Raji (cell line): ENCODE data around the gene AKIP1.

Source experiments
- POLR2A ChIP-seq: IDR thresholded peaks from 2 replicates; pipeline ENCODE4 v1.6.1; 2011; ENCODE audit warnings: low read depth, low read length, control low read depth; ENCODE audit not compliant: insufficient read depth

The AKIP1 gene

DNA sequence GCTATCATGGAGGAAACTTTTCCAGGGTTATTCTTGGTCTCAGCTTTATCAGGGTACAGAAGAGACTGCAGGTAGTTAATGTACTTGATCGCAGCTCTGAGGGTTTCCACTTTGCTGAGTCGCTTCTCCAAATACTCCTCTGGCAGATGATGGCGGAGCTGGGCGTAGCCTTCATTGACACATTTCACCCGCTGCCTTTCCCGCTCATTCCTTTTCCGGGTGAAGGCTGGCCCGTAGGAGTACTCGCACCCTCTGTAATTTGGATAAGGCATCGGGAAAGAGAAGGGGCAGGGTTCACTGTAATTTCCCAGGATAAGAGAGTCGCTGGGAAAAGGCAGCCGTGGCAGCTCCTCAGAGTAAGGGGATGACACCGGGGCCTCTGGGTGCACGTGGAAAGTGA lies 26.7 kb downstream of the AKIP1 start:
- no peak for TF ChIP-seq POLR2A

DNA sequence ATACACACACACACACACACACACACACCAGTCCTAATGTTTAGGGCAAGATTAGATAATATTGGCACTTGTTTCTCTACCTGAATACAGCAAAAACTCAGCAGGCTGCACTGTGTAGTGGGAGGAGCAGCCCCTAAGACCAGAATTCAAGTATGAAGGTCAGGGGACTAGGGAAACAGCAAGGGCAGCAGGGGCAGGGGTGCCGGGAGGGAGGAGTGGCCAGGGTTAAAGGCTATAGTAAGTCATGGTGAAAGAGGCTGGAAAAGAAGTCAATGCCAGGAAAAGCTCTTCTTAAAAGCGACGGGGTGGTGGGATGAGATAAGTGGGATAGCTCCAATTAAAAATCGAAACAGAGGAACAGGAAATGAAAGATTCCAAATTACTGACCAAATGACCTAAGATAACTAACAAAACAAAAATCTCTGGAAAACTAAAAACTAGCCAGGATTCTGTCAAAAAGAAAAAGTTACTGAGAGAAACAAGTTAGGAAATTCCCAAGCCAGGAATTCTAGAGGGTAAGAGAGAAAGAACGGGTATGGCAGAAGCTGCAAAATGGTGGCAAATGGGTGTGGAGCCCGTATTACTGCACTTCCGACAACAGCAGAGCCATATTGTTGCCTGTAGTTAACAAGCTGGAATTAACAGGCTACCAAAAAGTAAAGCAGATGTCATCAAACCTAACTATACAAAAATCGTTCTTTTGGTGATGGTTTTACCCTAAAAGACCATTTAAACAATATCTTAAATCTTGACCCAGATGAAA lies 30.5 kb downstream of the AKIP1 start:
- no peak for TF ChIP-seq POLR2A

DNA sequence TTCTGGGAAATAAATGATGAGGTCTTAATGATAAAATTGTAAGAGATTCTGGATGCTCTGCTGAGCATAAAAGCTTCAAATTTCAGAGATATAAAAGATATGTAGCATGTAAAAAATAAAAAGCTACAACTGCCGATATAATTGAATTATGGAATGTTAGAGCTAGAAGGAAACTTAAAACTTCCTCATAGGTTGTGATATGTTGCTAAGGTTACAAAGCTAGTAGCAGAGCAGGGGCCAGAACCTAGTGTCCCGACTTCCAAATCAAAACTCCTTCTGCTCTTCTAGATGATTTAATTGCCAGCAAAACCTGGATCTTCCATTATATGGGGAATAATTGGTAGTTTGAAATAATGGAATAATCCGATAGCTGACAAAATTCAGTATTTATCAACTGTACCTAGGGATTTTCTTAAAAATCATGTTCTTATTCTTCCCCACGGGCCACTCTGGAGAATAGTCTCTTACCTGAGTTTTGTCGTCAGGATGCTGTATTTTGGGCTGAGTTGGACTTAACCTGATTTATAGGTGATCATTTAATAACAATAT lies 31.6 kb downstream of the AKIP1 start, which contains the start of gene ASCL3:
Gene ASCL3 (minus strand): TSS at position 499 of the 549 bp plus-strand sequence. CDS start 4,855 bp downstream, outside the sequence.
- TF ChIP-seq POLR2A = no peak

DNA sequence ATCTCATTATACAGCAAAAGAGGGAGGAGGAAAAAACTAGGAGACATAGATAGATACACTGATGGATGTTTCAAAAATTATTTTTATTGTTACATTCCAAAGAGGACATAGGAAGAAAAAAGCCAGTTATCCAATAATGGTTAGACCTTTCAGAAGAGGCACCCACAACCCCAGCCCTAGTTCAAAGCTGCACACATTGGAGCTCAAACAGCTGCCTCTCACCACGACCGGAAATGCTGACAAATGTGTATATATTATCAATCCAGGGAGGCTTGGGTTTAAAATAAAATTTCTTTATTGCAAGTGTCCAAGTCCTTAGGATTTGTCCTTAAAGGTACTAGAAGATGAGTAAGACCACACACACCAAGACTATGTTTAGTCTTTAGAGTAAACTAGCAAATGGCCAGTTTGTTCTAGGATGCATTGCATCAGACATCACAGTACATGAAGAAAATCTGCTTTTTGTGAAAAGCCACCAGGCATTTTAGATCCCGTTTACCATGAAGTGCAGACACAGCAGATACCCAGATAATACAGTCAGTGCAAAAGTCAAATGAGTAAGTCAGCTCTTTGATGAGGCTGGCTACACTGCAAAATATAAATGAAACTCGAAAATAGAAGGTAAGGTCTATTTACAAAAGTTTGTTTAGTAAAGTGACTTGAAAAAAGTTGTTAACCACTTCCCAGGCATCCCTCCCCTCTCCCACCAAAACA lies 36.4 kb downstream of the AKIP1 start:
- no peak for TF ChIP-seq POLR2A

DNA sequence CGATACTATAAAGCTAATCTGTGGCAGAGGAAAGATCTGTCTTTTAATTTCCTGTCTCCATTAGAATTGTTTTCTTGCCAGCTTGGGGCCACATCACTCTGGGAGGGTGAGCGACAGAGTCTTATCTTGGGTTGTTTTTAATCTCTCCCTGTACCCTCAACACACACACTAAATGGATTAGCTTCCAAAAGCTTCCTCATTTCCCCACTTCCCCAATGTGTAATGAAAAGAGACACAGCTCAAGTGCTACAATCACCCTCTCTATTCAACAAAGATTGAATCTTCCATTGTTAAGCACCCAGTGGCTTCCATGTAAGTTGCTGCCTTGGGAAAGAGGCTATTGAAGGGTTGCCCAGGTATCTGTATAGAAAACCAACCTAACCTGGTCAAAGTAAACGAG lies 37.9 kb downstream of the AKIP1 start:
- TF ChIP-seq POLR2A = no peak

DNA sequence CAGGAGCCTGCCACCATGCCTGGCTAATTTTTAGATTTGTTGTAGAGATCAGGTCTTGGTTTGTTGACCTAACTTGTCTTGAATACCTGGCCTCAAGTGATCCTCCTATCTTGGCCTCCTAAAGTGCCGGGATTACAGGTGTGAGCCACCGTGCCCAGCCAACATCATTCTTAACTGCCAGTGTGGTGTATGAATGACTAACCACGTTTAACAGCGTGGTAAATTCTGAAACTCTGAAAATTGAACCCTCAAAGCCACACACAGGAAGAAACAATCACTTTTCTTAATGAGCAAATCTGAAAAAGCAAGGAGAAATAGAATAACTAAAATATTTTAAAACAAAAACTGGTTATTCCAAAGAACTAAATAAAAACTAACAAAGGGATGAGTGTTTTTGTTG lies 45.9 kb downstream of the AKIP1 start:
- no peak for TF ChIP-seq POLR2A

DNA sequence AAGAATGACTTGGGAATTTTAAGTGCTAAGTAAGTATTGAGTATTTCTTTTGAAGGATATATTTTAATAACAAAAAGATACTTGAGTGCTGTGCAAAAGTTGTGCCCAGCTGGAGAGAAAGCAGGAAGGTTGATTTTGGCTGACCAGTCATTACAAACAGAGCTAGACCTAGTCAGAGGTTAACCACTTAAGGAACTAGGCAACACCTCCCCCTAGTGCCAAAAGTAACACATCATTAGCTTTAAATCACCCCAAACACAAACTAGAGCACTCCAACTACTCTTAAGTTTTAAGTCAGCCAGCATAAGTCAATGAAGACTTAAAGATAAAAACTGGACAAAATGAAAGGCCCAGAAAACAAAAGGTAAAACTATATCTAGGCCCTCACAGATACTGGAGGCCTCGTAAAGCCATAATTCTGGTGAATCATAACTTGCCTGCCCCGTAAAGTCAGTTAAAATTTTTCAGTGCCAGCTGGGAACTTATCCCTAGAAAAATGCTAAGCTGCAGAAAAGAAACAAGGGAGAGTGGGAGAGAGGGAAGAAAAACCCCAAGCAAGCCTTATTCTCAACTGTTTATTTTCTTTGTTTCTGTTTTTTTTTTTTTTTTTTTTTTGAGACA lies 48.7 kb downstream of the AKIP1 start:
- TF ChIP-seq POLR2A = no peak

DNA sequence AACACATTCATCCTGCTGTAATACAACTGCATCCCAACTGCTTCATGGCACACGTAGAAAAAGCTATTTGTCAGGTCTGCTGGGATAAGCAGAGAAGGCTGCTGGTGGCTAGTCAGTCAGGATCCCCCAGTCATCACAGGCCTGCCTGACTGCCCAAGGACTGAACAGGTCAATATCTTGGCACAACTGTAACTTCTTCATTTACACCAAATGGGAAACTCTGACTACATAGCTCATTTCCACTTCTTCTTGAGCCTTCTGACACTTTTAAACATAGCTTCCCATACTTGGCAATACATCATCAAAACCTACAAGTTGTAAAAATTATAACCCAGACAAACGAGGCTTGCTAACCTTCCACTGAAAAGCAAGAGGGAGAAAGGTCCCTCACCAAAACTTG lies 50.4 kb downstream of the AKIP1 start:
- no peak for TF ChIP-seq POLR2A

DNA sequence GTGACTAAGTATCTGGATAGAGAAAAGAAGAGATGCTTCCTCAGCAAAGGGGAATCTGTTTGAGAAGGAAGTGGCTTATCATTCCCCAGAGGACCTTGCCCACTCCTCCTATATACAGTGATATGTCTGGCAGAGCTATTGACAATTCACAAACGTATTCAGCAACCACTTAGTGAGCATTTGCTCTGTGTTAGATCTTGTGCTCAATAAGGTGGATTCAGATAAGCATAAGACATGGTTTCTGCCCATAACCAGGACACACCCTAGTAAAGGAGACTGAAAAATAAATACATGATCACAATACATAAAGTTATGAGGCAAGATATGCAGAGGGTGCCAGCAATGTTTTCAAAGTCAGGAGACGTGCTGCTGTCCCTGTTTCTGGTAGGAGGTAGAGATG lies 51.9 kb downstream of the AKIP1 start:
- TF ChIP-seq POLR2A = no peak

DNA sequence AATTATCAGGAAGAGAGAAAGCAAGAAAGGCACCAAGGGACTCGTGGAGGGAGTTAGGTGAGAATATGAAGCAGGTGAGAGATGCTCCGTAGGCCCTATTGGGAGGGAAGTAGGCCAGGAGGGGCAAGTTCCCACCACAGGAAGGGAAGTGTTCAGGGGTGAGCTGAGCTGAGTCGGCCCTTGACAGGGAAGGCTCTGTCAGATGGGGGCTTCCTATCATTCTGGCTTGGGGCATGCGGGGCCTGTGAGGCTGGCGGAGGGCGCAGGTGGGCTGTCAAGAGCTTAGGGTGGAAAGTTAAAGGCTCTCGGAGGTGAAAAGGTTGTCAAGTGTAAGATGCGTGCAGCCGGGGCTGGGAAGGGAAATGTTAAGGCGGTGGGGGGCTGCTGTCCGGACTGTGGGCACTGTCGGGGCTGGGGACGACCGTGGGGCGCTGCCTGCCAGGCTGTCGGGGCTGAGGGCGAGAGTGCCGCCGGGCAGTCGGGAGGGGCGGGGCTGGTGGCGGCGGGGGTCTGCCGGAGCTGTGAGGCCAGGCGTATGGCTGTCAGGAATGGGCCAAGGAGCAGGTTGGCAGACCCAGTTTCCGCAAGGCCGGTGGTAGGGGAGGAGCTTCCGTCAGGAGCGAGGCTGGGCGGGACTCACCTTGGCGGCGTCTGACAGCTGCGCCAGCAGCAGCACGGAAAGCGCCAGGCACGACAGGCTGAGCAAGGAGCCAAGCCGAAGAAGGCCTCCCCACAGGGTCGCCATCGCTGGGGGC lies 52.8 kb downstream of the AKIP1 start:
- TF ChIP-seq POLR2A = peak; percentile 71

DNA sequence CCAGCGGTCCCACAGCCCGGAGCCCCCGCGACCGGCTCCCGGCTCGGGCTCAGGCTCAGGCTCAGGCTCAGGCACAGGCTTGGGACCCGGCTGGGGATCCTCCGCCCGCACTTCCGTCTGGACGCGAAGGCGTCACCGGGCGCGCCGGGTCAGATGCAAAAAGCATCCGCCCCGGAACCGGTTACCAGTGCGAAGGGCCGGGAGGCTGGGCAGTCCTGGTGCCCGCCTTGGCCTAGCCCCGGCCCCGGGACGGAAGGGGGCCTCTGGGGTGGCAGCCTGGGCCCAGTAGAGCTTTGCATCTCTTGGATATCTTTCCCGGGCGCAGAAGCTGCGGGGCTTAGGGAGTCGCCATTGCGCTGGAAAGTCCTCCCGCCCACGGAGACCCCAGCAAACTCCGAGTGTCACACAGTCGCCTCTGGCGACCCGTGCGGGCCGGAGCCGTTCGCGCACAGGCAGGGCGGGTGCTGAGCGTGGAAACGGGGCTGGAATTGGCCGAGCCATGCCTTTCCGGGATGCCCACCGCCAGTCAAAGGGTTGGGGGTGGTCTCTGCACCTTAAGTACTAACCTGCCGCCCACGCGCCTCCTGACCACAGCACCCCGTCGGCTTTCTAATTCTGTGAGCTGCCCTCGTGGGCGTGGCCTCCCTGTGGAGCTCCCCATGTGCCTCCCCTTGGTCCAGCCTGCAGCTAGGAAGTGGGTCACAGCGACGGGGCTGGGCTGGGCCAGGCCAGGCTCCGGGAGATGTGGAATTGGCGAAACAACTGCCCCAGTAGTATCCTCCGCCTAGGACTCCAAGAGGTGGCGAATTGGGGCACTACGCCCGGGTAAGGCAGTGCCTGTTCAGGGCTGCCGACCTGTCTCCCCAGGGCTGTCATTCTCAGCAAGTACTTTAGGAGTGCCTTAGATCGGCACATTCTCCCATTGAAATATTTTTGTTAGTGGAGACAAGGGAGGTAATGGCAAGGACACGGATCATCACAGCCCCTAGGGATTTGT lies 53.6 kb downstream of the AKIP1 start, which contains the start of gene TMEM9B:
Gene TMEM9B (minus strand): TSS at position 119 of the 997 bp plus-strand sequence. CDS start 129 bp downstream, outside the sequence.
- peak; percentile 70 for TF ChIP-seq POLR2A

DNA sequence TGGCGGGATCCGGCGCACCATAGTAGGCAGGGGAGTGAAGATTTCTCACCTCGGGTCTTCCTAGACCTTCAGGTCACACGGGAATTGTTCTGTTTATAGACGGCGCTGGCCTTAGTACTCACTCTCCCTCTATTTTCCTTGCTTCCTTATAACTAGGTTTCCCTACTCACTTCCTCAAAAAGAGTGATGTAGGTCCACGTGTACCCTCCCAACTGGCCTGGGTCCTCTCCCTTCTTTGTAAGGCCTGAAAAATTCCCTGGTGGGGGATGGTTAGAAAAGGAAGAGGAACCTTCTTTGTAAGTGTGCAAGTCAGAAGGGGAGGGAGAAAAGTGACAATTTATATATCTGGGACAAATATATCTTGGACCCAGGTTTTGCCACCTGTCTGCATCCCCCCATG lies 56.2 kb downstream of the AKIP1 start:
- TF ChIP-seq POLR2A = no peak
